ENCODE measurements around the gene CD164L2.

CD164L2 gene

DNA sequence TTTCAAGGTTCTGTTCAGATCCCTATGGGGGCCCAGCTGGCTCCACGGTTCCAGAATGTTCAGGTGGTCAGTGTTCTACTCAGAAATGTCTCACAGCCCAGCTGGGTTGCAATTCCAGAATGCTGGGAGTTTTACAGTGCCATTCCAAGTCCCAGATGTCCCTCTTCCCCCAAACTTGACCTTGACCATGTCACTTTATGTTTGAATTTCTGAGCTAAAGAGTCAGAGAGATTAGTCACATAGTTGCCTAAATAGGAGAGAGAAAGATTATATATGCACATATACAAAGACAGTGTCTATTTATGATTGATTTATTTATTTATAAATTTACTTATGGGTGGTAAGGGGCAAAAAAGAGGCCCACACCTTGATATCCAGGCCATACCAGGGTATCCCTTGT, 11.8 kb upstream of the CD164L2 start:
- H3K79me2 ChIP-seq, result no peaks in the 10 kb centered on the region
- no peak overlapping the region for H3K4me2 ChIP-seq (ENCODE audit: low read length)
- H3K4me3 ChIP-seq (ENCODE audit: low read depth, low read length), result no peak overlapping the region
- peaks cover 4% of the 10 kb centered on the region for H3K4me1 ChIP-seq
- no peak overlapping the region for H3K9ac ChIP-seq
- H2AFZ ChIP-seq, result peak overlapping the region; percentile 33
- TF ChIP-seq, protein P1, sequence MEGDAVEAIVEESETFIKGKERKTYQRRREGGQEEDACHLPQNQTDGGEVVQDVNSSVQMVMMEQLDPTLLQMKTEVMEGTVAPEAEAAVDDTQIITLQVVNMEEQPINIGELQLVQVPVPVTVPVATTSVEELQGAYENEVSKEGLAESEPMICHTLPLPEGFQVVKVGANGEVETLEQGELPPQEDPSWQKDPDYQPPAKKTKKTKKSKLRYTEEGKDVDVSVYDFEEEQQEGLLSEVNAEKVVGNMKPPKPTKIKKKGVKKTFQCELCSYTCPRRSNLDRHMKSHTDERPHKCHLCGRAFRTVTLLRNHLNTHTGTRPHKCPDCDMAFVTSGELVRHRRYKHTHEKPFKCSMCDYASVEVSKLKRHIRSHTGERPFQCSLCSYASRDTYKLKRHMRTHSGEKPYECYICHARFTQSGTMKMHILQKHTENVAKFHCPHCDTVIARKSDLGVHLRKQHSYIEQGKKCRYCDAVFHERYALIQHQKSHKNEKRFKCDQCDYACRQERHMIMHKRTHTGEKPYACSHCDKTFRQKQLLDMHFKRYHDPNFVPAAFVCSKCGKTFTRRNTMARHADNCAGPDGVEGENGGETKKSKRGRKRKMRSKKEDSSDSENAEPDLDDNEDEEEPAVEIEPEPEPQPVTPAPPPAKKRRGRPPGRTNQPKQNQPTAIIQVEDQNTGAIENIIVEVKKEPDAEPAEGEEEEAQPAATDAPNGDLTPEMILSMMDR (IDR thresholded peaks at IDR 0.05), result no peak
- no peaks in the 10 kb centered on the region for H3K9me3 ChIP-seq (ENCODE audit: control insufficient read depth, low read length)
- H3K27me3 ChIP-seq (ENCODE audit: control insufficient read depth, insufficient read depth, low read length), result no peaks in the 10 kb centered on the region
- H3K27ac ChIP-seq, result no peak overlapping the region
- H3K36me3 ChIP-seq (ENCODE audit: control insufficient read depth, insufficient read depth, low read length), result no peaks in the 10 kb centered on the region

DNA sequence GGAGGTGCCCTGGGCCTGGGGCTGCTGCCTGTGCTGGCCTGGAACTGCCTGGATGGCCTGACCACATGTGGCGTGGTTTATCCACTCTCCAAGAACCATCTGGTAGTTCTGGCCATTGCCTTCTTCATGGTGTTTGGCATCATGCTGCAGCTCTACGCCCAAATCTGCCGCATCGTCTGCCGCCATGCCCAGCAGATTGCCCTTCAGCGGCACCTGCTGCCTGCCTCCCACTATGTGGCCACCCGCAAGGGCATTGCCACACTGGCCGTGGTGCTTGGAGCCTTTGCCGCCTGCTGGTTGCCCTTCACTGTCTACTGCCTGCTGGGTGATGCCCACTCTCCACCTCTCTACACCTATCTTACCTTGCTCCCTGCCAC, 11.1 kb upstream of the CD164L2 start:
- no peak overlapping the region for H3K27ac ChIP-seq
- H3K36me3 ChIP-seq (ENCODE audit: control insufficient read depth, insufficient read depth, low read length), result no peaks in the 10 kb centered on the region
- TF ChIP-seq, protein P1 (IDR thresholded peaks at IDR 0.05), result no peak
- no peak overlapping the region for H3K9ac ChIP-seq
- no peak overlapping the region for H3K4me2 ChIP-seq (ENCODE audit: low read length)
- H3K9me3 ChIP-seq (ENCODE audit: control insufficient read depth, low read length), result no peaks in the 10 kb centered on the region
- peaks cover 4% of the 10 kb centered on the region for H3K4me1 ChIP-seq
- no peak overlapping the region for H3K4me3 ChIP-seq (ENCODE audit: low read depth, low read length)
- H2AFZ ChIP-seq, result no peak overlapping the region
- H3K79me2 ChIP-seq, result no peaks in the 10 kb centered on the region
- no peaks in the 10 kb centered on the region for H3K27me3 ChIP-seq (ENCODE audit: control insufficient read depth, insufficient read depth, low read length)

DNA sequence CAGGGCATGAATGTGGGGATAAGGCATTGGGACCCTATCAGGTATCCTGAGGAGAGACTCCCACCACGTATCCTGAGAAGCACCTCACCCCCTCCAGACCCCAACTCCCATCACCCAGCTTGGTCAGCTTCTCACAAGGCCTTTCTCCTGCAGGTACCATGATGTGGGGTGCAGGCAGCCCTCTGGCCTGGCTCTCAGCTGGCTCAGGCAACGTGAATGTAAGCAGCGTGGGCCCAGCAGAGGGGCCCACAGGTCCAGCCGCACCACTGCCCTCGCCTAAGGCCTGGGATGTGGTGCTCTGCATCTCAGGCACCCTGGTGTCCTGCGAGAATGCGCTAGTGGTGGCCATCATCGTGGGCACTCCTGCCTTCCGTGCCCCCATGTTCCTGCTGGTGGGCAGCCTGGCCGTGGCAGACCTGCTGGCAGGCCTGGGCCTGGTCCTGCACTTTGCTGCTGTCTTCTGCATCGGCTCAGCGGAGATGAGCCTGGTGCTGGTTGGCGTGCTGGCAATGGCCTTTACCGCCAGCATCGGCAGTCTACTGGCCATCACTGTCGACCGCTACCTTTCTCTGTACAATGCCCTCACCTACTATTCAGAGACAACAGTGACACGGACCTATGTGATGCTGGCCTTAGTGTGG, 10.6 kb upstream of the CD164L2 start:
- no peak overlapping the region for H3K9ac ChIP-seq

DNA sequence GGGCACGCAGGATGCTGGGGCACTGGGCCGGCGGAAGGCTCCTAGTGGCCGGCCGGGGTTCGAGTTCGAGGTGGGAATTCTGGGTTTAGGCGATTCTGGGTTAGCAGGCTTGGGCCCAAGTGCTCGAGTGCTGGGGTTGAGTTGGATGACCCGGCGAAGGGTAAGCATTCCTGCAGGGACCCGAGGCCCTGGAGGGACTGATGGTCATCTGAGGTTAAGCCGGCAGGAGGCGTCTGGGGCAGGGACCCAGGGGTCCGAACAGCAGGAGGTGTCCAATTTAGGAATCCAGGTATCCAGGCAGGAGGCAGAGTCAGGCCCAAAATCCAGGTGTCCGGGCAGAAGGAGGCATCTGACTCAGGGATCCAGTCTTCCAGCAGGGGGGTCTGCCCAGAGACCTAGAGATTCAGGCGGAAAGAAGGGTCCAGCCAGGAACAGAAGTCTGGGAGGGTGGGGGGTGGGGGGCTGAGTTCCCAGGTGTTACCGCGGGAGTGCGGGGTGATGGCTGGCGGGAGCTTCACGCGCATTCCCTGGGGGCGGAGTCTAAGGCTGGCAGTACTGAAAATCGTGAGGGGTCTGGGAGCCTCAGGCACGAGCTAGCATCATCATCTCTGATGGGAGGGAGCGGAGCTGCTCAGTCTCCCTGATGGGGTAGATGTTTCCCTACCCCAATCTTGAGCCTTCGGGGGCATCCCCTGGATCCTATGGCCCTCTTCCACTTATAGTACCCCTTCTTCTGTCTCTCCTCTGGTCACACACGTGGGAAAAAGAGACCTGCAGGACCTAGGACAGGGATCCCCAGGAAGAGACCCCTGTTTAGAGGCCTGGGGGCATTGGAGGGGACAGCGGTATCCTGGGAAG, 9.9 kb upstream of the CD164L2 start:
- TF ChIP-seq, protein P1 (IDR thresholded peaks at IDR 0.05), result no peak
- Histone ChIP-seq H3K36me3 (ENCODE audit: control insufficient read depth, insufficient read depth, low read length) (no peaks in the 10 kb centered on the region), H3K79me2 (no peaks in the 10 kb centered on the region), H3K27me3 (ENCODE audit: control insufficient read depth, insufficient read depth, low read length) (no peaks in the 10 kb centered on the region), H3K27ac (no peak overlapping the region), H3K9me3 (ENCODE audit: control insufficient read depth, low read length) (no peaks in the 10 kb centered on the region), H3K4me3 (ENCODE audit: low read depth, low read length) (peak overlapping the region; percentile 55), H3K9ac (no peak overlapping the region), H3K4me1 (peaks cover 4% of the 10 kb centered on the region), H2AFZ (peak overlapping the region; percentile 68), H3K4me2 (ENCODE audit: low read length) (peak overlapping the region; percentile 88)

More for the DNA sequence above, 10.6 kb upstream of the CD164L2 start:
- no peaks in the 10 kb centered on the region for H3K27me3 ChIP-seq (ENCODE audit: control insufficient read depth, insufficient read depth, low read length)
- peaks cover 4% of the 10 kb centered on the region for H3K4me1 ChIP-seq
- no peak overlapping the region for H3K4me2 ChIP-seq (ENCODE audit: low read length)
- no peak overlapping the region for H2AFZ ChIP-seq
- no peaks in the 10 kb centered on the region for H3K9me3 ChIP-seq (ENCODE audit: control insufficient read depth, low read length)
- no peak overlapping the region for H3K4me3 ChIP-seq (ENCODE audit: low read depth, low read length)
- no peak overlapping the region for H3K27ac ChIP-seq
- TF ChIP-seq, protein P1 (IDR thresholded peaks at IDR 0.05), result no peak
- H3K36me3 ChIP-seq (ENCODE audit: control insufficient read depth, insufficient read depth, low read length), result no peaks in the 10 kb centered on the region
- H3K79me2 ChIP-seq, result no peaks in the 10 kb centered on the region
